GM18517 (cell line): Measurements from ENCODE around the gene INPP5A.

Experiments used
- ATAC-seq: cut with Tn5 transposase; IDR thresholded peaks from one replicate; pipeline ENCODE4 v1.9.1; 2021; ENCODE audit warnings: mild to moderate bottlenecking, moderate library complexity; ENCODE audit not compliant: unreplicated experiment

The INPP5A gene

GRCh38 chr10:132517951-132518521 lies 19.6 kb upstream of the INPP5A start:
- no peak for ATAC-seq

GRCh38 chr10:132518572-132519381 lies 18.8 kb upstream of the INPP5A start:
- no peak for ATAC-seq

- ATAC-seq: no peak
Observed at GRCh38 chr10:132519382-132520176, 18.0 kb upstream of the INPP5A start.

DNA sequence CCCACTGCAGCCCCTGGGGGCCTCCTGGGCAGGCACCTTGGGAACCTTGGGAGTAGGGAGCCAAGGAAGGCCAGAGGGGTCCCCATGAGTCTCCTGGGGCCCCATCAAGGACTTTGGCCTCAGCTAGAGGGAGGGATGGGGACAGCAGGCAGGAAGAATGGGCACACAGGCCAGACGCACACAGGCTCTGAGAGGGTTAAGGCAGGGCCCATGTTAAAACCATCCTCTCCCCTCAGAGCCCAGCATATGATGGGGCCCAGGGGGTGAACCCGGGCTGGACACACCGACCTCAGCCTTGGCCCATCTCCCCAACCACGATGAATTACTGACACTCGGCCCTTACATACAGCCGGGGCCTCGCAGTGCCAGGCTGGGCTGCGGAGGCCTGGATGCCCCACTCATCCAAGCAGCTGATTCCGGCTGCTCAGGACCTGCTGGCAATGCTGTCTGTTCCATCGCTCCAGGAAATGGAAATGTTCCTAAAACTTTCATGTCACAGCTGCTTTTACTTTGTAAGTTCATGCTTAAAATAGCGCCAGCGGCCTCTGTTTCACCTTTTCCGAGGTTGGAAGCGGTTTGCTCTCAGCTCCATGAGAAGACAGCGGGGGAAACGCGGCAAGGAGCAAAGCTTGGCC lies 17.3 kb upstream of the INPP5A start:
- ATAC-seq: no peak

- no peak for ATAC-seq
Observed at GRCh38 chr10:132521041-132521465, 16.5 kb upstream of the INPP5A start.

- ATAC-seq: no peak
Observed at GRCh38 chr10:132521466-132522102, 16.0 kb upstream of the INPP5A start.

GRCh38 chr10:132522521-132523411 lies 14.8 kb upstream of the INPP5A start:
- no peak for ATAC-seq

DNA sequence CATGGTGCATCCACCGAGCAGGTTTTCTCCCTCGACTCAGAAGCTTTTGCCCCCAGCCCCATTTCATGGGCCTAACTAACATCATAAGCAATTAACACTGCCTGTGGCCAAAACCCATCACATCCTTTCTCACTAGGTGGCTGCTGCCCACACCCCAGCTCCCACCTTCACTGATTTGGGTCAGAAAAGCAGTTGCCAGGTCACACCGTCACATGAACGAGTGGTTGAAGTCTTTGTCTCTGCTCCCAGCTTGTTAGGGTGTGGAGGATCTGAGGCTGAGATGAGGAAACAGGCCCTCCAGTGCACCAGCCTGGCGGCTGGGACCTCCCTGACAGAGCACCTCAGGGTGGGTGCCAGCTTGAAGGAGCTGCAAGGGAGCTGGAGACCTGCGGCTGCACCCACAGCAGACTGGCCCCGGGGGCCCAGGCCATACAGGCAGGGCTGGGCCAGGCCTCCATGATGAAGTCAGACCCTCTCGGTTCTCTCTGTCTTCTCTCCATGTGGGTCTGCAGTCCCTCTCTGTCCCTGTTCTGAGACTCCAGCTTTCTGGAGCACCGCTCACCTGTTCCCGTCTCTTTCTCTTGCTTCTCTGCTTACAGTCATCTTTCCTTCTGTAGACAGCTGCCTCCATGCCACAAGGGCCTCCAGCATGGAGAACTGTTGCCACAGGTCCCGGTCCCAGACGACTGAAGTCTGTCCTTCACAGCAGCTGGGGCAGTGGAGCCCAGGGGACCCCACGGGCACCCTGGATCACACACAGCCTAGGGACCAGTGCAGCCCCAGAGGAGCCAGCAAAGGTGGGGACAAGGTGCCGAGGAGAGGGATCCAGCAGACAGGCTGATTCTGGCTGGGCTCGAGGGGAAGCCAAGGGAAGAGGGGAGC lies 13.8 kb upstream of the INPP5A start:
- no peak for ATAC-seq

- ATAC-seq: no peak
Observed at GRCh38 chr10:132524443-132525285, 12.9 kb upstream of the INPP5A start.

DNA sequence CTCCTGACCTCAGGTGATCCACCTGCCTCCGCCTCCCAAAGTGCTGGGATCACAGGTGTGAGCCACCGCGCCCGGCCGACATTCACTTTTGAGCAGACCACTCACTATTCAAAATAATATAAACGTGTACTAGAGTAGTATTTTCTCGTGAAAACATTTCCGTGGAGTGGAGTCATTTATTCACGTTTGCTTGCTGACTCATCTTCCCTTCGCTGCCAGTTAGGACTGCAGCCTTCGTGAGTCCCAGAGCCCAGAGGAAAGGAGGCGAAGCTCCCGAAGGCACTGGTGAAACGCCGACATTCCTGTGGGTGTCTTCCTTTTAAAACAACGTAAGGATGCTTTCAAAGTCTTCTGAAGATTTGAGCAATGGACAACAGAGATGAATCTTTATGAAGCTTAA lies 10.9 kb upstream of the INPP5A start:
- ATAC-seq: no peak

DNA sequence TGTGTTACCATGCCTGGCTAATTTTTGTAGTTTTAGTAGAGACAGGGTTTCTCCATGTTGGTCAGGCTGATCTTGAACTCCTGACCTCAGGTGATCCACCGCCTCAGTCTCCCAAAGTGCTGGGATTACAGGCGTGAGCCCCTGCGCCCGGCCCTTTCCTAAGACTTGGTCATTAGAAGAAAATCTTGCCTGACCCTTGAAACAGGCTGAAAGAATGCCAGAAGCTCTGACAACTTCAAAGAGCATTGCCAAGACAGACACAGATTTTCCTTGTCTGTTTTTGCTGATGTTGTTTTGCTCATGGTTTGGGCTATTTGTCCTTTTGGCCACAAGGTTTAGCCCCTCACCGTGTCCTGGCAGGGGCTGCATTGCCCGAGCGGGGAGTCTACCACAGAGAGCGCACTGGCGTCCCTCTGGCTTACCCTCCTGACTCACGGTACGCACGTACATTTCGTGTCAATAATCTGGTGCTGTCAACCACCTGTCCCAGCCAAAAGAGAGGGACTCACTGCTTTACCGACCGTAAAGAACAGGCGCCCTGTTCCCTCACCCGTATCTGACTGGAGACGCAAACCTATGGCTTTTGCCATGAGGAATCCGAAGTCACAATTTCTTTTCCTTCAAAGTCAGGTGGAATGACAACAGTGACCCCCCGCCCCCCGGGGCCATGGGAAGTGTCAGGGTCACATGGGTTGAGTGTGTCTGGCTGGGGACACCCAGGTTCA lies 10.1 kb upstream of the INPP5A start:
- ATAC-seq: no peak

DNA sequence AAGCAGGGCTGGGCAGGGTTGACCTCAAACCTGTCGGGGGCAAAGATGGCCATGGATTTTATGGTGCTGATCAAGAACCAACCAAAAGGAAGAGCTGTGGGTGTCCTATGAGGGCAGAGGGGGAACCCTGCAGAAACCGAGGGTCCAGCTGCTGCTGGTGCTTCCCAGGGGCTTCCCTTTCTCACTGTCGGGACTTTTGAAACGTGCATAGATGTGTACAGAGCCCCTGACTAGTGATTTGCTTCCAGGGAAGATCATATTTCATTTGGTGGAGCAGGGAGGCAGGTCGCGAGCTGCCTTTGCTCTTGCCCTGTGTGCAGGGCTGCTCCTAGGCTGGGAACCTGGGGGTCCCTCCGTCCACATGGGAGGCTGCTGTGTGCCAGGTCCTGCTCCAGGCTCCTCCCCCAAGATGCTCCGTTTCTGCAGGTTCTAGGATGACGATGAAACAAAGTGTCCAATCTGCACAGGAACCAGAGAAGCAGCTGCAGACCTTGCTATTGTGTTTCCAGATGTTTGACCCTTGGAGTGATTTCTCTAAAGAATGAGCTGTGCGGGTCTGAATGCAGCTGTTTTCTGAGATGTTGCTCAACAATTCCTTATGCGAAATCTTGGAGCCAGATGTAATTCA lies 9.4 kb upstream of the INPP5A start:
- ATAC-seq: no peak

- ATAC-seq: no peak
Observed at GRCh38 chr10:132532179-132532578, 5.4 kb upstream of the INPP5A start.

DNA sequence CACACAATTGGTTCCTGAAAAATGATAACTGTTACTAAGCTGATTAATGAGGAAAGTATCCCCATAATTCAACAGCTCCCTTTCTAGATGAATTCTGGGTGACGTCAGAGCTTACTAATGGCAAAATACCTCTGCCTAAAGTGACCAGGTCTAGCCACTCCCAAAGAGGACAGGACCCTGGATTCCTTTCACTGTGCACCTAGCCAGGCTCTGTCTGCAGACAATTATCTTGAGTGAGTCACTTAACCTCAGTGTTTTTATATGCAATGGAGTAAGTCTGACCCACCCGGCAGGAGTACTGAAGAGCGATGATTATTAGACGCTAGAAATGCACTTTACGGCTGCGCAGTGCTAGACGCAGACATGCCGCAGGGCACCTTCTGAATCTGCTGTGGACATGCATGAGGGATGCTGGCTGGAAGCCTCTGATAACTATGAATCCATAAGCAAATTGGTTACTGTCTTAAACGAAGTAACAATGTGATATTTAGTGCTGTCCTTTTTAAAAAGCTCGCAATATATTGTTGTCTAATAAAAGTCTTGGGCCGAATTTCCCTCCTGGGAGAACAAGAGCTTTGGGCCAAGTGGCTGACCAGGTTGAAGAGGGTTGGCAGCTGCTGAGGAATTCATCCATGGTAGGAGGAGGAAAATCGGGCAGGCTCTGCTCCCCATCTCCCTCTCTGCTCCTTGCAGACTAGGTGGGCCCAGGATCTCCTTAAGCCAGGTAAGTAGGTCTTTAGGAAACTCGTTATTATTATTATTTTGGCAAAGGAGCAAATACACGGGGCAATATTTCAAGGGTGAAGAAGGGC lies 4.6 kb upstream of the INPP5A start:
- ATAC-seq: no peak

DNA sequence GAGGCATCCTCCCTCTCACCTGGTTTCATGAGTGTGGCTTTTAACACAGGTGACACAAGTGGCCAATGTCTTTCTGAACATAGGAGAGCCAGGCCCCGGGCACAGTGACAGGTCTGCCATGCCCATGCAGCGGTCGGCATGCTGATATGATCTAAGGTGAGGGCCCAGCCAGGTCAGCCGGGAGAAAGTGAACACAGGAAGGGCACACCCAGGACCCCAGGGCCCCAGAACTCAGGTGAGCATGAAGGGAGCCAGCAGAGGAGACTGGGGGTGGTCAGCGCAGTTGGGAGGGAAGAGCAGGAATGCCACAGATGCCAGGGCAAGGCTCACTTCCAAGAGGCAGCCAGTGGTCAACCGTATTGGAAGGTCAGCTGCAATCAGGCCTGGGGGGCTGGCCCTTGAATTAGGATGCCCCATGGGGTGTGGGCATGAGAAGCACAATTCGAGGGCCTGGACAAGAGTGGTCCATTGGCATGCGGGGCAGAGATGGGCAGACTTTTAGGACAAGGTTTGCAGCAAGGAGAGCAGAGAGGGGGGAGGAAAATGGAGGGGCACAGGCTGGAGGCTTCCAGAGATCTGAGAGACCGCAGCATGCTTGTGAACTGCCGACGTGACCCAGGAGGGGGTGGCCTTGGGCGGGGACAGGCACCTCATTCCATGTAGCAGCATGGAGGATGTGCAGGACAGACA lies 3.9 kb upstream of the INPP5A start:
- no peak for ATAC-seq
